ENCODE data around the gene ATAD3C. TPM values are rescaled to one million over a fixed set of nuclear protein-coding genes. Genes with fewer than 3 reads are reported as not detected.
"Not testable (repeated sequence)": the region's sequence is repeated elsewhere in the genome, so short reads cannot be mapped to it uniquely, and the experiment has no call there.

ATAD3C gene
- total and polyA plus RNA-seq, 7 experiments from 2014 or later = 0.61 to 2.0 (median 1.3) TPM

DNA sequence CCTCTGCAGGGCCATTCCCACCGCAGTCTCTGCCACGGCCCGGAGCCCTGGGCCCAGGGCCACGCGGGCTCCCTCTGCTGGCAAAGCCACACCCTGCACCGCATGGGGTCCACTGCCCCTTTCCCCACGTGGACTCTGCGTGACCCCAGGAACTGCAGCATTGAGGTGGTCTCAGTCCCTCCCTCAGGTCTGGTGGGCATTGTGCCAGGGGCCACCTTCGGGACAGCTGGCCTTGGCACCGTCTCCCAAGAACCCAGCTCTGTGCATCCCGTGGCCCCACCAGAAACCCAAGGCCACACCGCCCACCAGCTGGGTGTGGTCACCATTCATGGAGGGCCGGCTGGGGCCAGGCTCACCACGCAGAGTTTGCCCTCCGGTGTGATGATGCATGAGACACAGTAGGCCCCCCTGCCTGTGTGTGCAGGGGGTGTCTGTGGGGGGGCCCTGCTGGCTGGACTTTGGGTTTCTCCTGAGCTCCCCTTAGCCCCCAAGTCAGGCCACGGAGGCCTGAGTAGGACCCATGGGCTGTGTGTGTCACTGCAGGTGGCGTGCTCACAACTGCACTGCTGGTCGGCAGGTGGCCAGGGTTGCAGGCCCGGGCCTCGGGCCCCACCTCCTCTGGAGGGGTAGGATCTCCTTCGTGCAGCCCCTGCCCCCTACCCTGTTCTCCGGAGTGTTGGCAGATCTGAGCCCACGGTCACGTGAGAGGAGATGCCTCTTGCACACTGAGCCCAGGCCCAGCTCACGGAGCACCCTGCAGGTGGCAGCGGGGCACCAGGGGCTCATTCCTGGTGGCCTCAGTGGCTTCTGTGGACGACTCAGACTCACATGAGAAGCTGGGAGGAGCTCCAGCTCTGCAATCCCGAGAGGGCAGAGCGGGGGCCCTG is 8.2 kb upstream of the ATAD3C start:
- H3K4me3 Mint-ChIP-seq = peak overlapping the region in 1 of 10 donors; percentile 23
- H3K4me3 ChIP-seq (ENCODE audit: low read length) = no peak overlapping the region
- H3K9me3 ChIP-seq (ENCODE audit: control insufficient read depth in 2 of 3, low read length in 3 of 3) = no peaks in the 10 kb centered on the region
- no peak overlapping the region for H3K27ac Mint-ChIP-seq
- H3K9me3 Mint-ChIP-seq = no peaks in the 10 kb centered on the region
- H3K27me3 Mint-ChIP-seq = peaks cover 0 to 4% (median 2%) of the 10 kb centered on the region in 5 donors
- no peak overlapping the region for H3K27ac ChIP-seq (ENCODE audit: low read depth, low read length)
- ATAC-seq = peak; percentile 89
- intact Hi-C loops (cut with micrococcal nuclease) = loop anchor here in 1 of 2 donors (1.0 to 2.0 kb wide), 3 partner anchors 34 to 408 kb away; partner anchors contain the start of genes DVL1 and MRPL20
- POLR2A ChIA-PET = interaction anchor here (0.6 to 1.1 kb wide), 2 partner anchors 33 to 67 kb away, joined by 3 to 4 read pairs; no protein-coding TSS in a partner anchor
- no peaks in the 10 kb centered on the region for H3K36me3 ChIP-seq (ENCODE audit: control insufficient read depth in 2 of 3, insufficient read depth in 3 of 3, low read length in 3 of 3)
- H3K36me3 Mint-ChIP-seq = no peaks in the 10 kb centered on the region
- CTCF ChIA-PET = interaction anchor here (0.5 to 1.5 kb wide), 8 partner anchors 10 to 502 kb away, joined by 3 to 7 read pairs (median 3); no protein-coding TSS in a partner anchor
- DNase-seq = peak in 8 of 9 donors; percentile 26 to 72 (median 48)
- peaks cover 0 to 18% of the 10 kb centered on the region in 2 donors for H3K27me3 ChIP-seq (ENCODE audit: control insufficient read depth in 2 of 2, insufficient read depth in 2 of 2, low read length in 2 of 2)
- H3K4me1 ChIP-seq (ENCODE audit: control insufficient read depth in 2 of 2, insufficient read depth in 2 of 2, low read length in 2 of 2) = peaks cover 0 to 4% of the 10 kb centered on the region in 2 donors
- peaks cover 0 to 6% (median 0%) of the 10 kb centered on the region in 7 donors for H3K4me1 Mint-ChIP-seq

GRCh38 chr1:1442069-1442770 is 7.3 kb upstream of the ATAD3C start:
- intact Hi-C loops (cut with micrococcal nuclease) = no loop called here
- Mint-ChIP-seq H3K27ac (no peak overlapping the region), H3K4me3 (no peak overlapping the region), H3K36me3 (no peaks in the 10 kb centered on the region), H3K9me3 (no peaks in the 10 kb centered on the region), H3K27me3 (no peaks in the 10 kb centered on the region), H3K4me1 (peaks cover 0 to 3% (median 0%) of the 10 kb centered on the region in 7 donors)
- Histone ChIP-seq H3K27me3 (ENCODE audit: control insufficient read depth in 2 of 2, insufficient read depth in 2 of 2, low read length in 2 of 2) (peaks cover 0 to 9% of the 10 kb centered on the region in 2 donors), H3K4me3 (ENCODE audit: low read length) (no peak overlapping the region), H3K4me1 (ENCODE audit: control insufficient read depth in 2 of 2, insufficient read depth in 2 of 2, low read length in 2 of 2) (no peaks in the 10 kb centered on the region), H3K27ac (ENCODE audit: low read depth, low read length) (no peak overlapping the region), H3K9me3 (ENCODE audit: control insufficient read depth in 2 of 3, low read length in 3 of 3) (no peaks in the 10 kb centered on the region), H3K36me3 (ENCODE audit: control insufficient read depth in 2 of 3, insufficient read depth in 3 of 3, low read length in 3 of 3) (no peaks in the 10 kb centered on the region)
- ChIA-PET CTCF (interaction anchor here (0.7 to 1.1 kb wide), 3 partner anchors 20 to 320 kb away, joined by 3 to 4 read pairs (median 3); no protein-coding TSS in a partner anchor), POLR2A (no interaction called here)
- ATAC-seq (no peak), DNase-seq (no peak)

GRCh38 chr1:1446631-1447030 is 2.9 kb upstream of the ATAD3C start:
- H3K4me3 ChIP-seq (ENCODE audit: low read length); H3K27me3 ChIP-seq (ENCODE audit: control insufficient read depth in 2 of 2, insufficient read depth in 2 of 2, low read length in 2 of 2); H3K9me3 ChIP-seq (ENCODE audit: control insufficient read depth in 2 of 3, low read length in 3 of 3); ATAC-seq; CTCF ChIA-PET; H3K27ac Mint-ChIP-seq; H3K4me1 Mint-ChIP-seq; H3K27ac ChIP-seq (ENCODE audit: low read depth, low read length); H3K9me3 Mint-ChIP-seq; H3K4me1 ChIP-seq (ENCODE audit: control insufficient read depth in 2 of 2, insufficient read depth in 2 of 2, low read length in 2 of 2); H3K27me3 Mint-ChIP-seq; POLR2A ChIA-PET; H3K36me3 ChIP-seq (ENCODE audit: control insufficient read depth in 2 of 3, insufficient read depth in 3 of 3, low read length in 3 of 3); intact Hi-C loops (cut with micrococcal nuclease); H3K4me3 Mint-ChIP-seq; H3K36me3 Mint-ChIP-seq; DNase-seq: not testable (repeated sequence)

DNA sequence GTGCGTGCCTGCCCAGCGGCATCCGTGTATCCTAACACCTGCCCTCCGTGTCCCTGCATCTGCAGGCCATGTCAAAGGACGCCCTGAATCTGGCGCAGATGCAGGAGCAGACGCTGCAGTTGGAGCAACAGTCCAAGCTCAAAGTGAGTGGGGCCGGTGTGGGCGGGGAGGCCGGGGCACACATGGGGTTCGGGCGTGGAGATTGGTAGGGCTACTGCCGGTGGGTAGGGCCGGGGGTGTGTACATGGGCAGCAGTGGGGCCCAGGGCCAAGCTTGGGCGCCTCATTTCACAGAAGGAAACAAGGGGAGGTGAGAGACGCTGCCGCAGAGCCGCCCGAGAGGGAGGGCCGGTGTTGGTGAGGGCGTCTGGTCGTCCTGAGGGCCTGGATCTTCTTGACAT is 1.1 kb downstream of the ATAD3C start:
- H3K4me1 ChIP-seq (ENCODE audit: control insufficient read depth in 2 of 2, insufficient read depth in 2 of 2, low read length in 2 of 2); H3K9me3 Mint-ChIP-seq; ATAC-seq; H3K36me3 Mint-ChIP-seq; H3K27ac Mint-ChIP-seq; H3K4me3 Mint-ChIP-seq; DNase-seq; CTCF ChIA-PET; H3K9me3 ChIP-seq (ENCODE audit: control insufficient read depth in 2 of 3, low read length in 3 of 3); H3K27me3 ChIP-seq (ENCODE audit: control insufficient read depth in 2 of 2, insufficient read depth in 2 of 2, low read length in 2 of 2); H3K27me3 Mint-ChIP-seq; H3K4me1 Mint-ChIP-seq; H3K36me3 ChIP-seq (ENCODE audit: control insufficient read depth in 2 of 3, insufficient read depth in 3 of 3, low read length in 3 of 3); H3K4me3 ChIP-seq (ENCODE audit: low read length); POLR2A ChIA-PET; H3K27ac ChIP-seq (ENCODE audit: low read depth, low read length); intact Hi-C loops (cut with micrococcal nuclease): not testable (repeated sequence)

GRCh38 chr1:1451696-1452364 is 2.3 kb downstream of the ATAD3C start:
- Histone ChIP-seq H3K36me3 (ENCODE audit: control insufficient read depth in 2 of 3, insufficient read depth in 3 of 3, low read length in 3 of 3) (no peaks in the 10 kb centered on the region), H3K27ac (ENCODE audit: low read depth, low read length) (no peak overlapping the region), H3K4me3 (ENCODE audit: low read length) (no peak overlapping the region), H3K9me3 (ENCODE audit: control insufficient read depth in 2 of 3, low read length in 3 of 3) (no peaks in the 10 kb centered on the region), H3K4me1 (ENCODE audit: control insufficient read depth in 2 of 2, insufficient read depth in 2 of 2, low read length in 2 of 2) (no peaks in the 10 kb centered on the region), H3K27me3 (ENCODE audit: control insufficient read depth in 2 of 2, insufficient read depth in 2 of 2, low read length in 2 of 2) (no peaks in the 10 kb centered on the region)
- DNase-seq = no peak
- H3K27me3 Mint-ChIP-seq = peaks cover 0 to 6% (median 0%) of the 10 kb centered on the region in 5 donors
- no peak for ATAC-seq
- no peak overlapping the region for H3K27ac Mint-ChIP-seq
- no peaks in the 10 kb centered on the region for H3K4me1 Mint-ChIP-seq
- CTCF ChIA-PET = no interaction called here
- POLR2A ChIA-PET = no interaction called here
- H3K9me3 Mint-ChIP-seq = no peaks in the 10 kb centered on the region
- no peaks in the 10 kb centered on the region for H3K36me3 Mint-ChIP-seq
- intact Hi-C loops (cut with micrococcal nuclease) = no loop called here
- H3K4me3 Mint-ChIP-seq = no peak overlapping the region

- intact Hi-C loops (cut with micrococcal nuclease); H3K27me3 Mint-ChIP-seq; H3K4me1 ChIP-seq (ENCODE audit: control insufficient read depth in 2 of 2, insufficient read depth in 2 of 2, low read length in 2 of 2); H3K36me3 ChIP-seq (ENCODE audit: control insufficient read depth in 2 of 3, insufficient read depth in 3 of 3, low read length in 3 of 3); H3K9me3 Mint-ChIP-seq; H3K27me3 ChIP-seq (ENCODE audit: control insufficient read depth in 2 of 2, insufficient read depth in 2 of 2, low read length in 2 of 2); H3K9me3 ChIP-seq (ENCODE audit: control insufficient read depth in 2 of 3, low read length in 3 of 3); H3K27ac ChIP-seq (ENCODE audit: low read depth, low read length); DNase-seq; ATAC-seq; H3K4me3 Mint-ChIP-seq; H3K27ac Mint-ChIP-seq; H3K4me3 ChIP-seq (ENCODE audit: low read length); CTCF ChIA-PET; H3K4me1 Mint-ChIP-seq; POLR2A ChIA-PET; H3K36me3 Mint-ChIP-seq: not testable (repeated sequence)
These were observed 2.9 kb downstream of the ATAD3C start for GRCh38 chr1:1452365-1452739.
